LNCAP (cell line): ENCODE results near the gene HBA2.

ENCODE experiments used
- TF ChIP-seq, protein P1 (sequence below): fragments of 450-650 bp; IDR thresholded peaks from 2 replicates; pipeline ENCODE4 v1.5.1; 2017; ENCODE audit warnings: mild to moderate bottlenecking

Gene HBA2

DNA sequence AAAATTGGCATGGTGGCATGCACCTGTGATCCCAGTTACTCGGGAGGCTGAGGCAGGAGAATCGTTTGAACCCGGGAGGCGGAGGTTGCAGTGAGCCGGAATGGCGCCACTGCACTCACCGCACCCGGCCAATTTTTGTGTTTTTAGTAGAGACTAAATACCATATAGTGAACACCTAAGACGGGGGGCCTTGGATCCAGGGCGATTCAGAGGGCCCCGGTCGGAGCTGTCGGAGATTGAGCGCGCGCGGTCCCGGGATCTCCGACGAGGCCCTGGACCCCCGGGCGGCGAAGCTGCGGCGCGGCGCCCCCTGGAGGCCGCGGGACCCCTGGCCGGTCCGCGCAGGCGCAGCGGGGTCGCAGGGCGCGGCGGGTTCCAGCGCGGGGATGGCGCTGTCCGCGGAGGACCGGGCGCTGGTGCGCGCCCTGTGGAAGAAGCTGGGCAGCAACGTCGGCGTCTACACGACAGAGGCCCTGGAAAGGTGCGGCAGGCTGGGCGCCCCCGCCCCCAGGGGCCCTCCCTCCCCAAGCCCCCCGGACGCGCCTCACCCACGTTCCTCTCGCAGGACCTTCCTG is 7.5 kb downstream of the HBA2 start, which contains the start of gene HBQ1:
HBQ1 (plus strand) TSS at position 359 of the 575 bp plus-strand sequence; CDS start at position 387, 28 bp downstream.
- TF ChIP-seq, protein P1, sequence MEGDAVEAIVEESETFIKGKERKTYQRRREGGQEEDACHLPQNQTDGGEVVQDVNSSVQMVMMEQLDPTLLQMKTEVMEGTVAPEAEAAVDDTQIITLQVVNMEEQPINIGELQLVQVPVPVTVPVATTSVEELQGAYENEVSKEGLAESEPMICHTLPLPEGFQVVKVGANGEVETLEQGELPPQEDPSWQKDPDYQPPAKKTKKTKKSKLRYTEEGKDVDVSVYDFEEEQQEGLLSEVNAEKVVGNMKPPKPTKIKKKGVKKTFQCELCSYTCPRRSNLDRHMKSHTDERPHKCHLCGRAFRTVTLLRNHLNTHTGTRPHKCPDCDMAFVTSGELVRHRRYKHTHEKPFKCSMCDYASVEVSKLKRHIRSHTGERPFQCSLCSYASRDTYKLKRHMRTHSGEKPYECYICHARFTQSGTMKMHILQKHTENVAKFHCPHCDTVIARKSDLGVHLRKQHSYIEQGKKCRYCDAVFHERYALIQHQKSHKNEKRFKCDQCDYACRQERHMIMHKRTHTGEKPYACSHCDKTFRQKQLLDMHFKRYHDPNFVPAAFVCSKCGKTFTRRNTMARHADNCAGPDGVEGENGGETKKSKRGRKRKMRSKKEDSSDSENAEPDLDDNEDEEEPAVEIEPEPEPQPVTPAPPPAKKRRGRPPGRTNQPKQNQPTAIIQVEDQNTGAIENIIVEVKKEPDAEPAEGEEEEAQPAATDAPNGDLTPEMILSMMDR = peak; percentile 48

DNA sequence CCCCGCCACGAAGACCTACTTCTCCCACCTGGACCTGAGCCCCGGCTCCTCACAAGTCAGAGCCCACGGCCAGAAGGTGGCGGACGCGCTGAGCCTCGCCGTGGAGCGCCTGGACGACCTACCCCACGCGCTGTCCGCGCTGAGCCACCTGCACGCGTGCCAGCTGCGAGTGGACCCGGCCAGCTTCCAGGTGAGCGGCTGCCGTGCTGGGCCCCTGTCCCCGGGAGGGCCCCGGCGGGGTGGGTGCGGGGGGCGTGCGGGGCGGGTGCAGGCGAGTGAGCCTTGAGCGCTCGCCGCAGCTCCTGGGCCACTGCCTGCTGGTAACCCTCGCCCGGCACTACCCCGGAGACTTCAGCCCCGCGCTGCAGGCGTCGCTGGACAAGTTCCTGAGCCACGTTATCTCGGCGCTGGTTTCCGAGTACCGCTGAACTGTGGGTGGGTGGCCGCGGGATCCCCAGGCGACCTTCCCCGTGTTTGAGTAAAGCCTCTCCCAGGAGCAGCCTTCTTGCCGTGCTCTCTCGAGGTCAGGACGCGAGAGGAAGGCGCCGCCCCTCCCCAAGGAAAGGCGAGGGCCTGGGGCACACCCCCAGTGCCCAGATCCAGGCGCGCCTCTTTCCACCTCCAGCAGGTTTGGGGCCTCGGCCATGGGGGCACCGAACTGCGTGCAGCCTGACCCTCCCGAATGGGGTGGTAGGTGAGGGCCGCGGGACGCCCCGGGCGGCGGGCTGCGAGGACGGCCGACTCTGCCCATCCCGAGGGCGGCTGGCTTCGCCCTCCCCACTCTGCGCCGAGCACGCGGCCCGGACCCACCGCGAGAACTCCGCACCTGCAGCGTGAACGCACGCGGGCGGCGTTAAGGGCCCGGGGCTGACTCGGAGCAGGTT is 8.2 kb downstream of the HBA2 start:
- TF ChIP-seq, protein P1 = no peak

DNA sequence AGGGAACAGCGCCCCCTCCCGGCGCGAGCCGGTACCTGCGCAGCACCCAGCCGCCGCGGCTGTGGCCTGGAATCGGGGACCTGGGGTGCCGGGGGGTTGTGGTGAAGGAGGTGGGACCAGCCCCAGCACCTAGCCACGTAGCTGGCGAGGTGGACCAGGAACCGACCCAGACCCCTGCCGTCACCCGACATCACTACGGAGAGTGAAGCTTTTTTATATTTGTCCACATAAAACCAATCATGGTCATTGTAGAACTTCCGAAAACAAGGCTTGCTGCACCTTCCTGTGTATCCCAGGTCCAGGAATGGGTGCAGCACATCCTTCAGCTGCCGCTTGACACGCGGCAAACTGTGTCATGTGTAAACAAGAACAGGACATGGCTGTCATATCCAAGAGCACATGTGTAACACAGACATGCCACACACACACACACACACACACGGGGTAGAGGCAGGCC is 8.9 kb downstream of the HBA2 start:
- TF ChIP-seq, protein P1 = peak; percentile 97

DNA sequence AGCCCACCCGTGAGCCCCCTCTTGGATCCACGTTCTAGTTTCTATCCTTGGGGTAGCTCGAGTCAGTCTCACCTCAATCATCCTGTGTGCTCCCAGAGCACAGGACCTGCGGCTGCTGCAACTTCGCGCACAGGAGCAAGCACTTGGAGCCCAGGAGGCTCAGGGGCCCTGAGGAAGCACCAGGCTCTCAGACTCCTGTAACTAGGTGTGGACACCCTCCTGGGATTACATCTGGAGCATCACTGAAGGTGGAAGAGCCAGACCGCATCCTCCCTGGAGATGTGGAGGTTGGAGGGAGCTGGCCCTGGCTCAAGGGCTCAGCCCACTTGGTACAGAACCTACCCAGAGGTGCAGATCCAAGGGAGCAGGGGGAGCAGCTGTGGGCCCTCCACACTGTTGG is 10.3 kb downstream of the HBA2 start:
- TF ChIP-seq, protein P1 = no peak

DNA sequence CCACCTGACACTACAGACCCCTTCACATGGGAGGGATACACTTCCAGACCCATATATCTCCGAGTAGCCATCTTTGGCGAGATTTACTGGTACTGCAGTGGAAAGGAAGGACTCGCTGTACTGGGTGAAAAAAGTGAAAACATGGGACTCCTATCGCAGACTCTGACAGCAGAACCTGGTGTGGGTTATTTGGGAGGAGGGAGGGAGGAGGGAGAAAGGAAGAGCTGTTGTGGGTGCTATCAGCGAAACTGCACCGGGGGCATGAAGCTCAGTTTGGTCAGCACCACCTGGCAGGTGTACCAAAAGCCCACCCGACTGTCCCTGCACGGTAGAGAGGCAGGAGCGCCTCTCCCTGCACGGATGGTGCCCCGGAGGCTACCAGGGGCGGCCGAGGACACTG is 12.5 kb downstream of the HBA2 start:
- TF ChIP-seq, protein P1 = no peak

DNA sequence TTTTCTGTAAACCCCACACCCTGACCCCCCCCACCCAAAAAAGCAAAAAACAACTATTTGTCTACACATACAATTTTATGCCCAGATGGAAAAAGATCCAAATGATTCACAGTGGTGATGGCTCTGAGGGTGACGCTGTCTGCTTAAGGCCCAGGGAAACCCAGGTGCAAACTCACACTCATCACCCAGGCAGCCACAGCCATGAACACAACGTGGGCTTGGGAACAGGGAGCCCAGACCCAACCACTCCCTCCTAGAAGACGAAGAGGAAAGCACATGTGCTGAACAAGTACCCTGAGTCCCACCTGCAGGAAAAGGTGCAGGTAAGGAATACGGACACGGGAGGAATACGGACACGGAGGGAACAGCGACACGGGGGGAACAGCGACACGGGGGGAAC is 13.0 kb downstream of the HBA2 start:
- TF ChIP-seq, protein P1 = no peak

DNA sequence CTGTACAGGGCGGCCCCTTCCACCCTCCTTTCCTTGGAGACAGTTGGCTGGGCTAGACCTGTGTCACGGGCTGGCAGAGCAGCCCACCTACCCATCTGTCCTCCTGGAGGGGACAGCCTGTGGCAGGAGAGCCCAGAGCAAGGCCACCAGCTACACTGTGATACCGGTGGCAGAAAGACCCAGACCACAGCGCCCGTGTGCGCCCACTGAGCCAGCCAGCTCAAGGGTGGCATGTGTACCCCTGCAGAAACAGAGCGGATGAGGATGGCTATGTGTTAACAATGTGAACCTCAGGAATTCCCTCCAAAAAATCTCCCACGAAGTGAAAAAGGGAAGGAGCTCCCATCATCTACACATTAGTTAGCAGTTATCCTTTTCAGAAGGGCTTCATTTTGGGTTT is 14.7 kb downstream of the HBA2 start:
- TF ChIP-seq, protein P1 = no peak
